ENCODE data around the gene PGAP1. TPM values are rescaled to one million over a fixed set of nuclear protein-coding genes. Genes with fewer than 3 reads are reported as not detected.

Gene PGAP1, protein sequence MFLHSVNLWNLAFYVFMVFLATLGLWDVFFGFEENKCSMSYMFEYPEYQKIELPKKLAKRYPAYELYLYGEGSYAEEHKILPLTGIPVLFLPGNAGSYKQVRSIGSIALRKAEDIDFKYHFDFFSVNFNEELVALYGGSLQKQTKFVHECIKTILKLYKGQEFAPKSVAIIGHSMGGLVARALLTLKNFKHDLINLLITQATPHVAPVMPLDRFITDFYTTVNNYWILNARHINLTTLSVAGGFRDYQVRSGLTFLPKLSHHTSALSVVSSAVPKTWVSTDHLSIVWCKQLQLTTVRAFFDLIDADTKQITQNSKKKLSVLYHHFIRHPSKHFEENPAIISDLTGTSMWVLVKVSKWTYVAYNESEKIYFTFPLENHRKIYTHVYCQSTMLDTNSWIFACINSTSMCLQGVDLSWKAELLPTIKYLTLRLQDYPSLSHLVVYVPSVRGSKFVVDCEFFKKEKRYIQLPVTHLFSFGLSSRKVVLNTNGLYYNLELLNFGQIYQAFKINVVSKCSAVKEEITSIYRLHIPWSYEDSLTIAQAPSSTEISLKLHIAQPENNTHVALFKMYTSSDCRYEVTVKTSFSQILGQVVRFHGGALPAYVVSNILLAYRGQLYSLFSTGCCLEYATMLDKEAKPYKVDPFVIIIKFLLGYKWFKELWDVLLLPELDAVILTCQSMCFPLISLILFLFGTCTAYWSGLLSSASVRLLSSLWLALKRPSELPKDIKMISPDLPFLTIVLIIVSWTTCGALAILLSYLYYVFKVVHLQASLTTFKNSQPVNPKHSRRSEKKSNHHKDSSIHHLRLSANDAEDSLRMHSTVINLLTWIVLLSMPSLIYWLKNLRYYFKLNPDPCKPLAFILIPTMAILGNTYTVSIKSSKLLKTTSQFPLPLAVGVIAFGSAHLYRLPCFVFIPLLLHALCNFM
- 12.0 TPM for total RNA-seq
- long read RNA-seq, full-length matches to known transcripts = 1 of 8 reads
- long read RNA-seq, partial matches to known transcripts = 0 of 8 reads
- long read RNA-seq, other reads (novel, unspliced or antisense) = 7 of 8 reads

DNA sequence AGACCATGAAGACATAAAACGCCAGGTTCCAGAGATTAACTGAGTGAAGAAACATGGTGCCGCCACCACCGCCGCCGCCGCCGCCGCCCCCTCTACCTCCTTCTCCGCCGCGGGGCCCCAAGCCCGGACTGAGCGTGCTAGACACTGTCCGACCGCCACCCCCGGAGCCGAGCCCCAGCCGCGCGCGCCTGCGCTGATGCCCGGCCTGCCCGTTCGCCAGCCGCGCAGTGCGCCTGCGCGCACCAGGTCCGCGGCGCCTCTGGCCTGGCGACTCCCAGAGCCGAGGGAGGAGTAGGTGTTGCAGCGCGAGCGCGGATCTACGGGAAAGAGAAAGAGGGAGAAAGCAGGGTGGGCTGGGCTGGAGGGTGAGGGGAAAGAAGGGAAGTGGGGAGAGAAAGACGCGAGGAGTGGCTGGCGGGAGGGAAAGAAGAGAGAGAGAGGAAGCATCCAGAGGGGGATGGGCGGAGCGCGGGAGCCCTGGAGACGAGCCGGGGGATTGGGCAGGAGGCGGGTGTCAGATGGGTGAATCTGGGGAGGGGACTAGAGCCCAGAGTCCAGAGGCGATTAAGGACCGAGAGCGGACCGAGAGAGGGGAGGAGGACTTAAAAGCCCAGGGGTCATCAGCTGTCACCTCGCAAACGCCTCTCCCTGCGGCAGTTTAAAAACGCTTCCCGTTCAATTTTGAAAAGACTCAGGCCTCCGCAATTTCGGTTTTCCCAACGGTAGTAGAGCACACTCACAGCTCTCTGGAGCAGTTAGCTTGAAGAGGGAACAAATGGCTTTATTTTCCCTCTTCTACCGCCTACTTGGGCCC is at the start of gene PGAP1:
TSS of gene PGAP1 (minus strand) at position 146 of the 814 bp plus-strand sequence. CDS start at position 55, 91 bp downstream.
- ATAC-seq (peak; percentile 99), DNase-seq (peak; percentile 91)
- Histone ChIP-seq H3K36me3 (no peaks in the 10 kb centered on the region), H3K4me3 (peak within 1 kb of the TSS; percentile 79), H3K4me1 (peaks cover 7% of the 10 kb centered on the region), H3K27me3 (ENCODE audit: low read depth) (no peaks in the 10 kb centered on the region), H3K27ac (peak within 1 kb of the TSS; percentile 81), H3K9me3 (no peaks in the 10 kb centered on the region)
- TF ChIP-seq, protein P1, sequence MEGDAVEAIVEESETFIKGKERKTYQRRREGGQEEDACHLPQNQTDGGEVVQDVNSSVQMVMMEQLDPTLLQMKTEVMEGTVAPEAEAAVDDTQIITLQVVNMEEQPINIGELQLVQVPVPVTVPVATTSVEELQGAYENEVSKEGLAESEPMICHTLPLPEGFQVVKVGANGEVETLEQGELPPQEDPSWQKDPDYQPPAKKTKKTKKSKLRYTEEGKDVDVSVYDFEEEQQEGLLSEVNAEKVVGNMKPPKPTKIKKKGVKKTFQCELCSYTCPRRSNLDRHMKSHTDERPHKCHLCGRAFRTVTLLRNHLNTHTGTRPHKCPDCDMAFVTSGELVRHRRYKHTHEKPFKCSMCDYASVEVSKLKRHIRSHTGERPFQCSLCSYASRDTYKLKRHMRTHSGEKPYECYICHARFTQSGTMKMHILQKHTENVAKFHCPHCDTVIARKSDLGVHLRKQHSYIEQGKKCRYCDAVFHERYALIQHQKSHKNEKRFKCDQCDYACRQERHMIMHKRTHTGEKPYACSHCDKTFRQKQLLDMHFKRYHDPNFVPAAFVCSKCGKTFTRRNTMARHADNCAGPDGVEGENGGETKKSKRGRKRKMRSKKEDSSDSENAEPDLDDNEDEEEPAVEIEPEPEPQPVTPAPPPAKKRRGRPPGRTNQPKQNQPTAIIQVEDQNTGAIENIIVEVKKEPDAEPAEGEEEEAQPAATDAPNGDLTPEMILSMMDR (IDR thresholded peaks at IDR 0.05) = no peak
- intact Hi-C loops (cut with DNase I) = no loop called here

DNA sequence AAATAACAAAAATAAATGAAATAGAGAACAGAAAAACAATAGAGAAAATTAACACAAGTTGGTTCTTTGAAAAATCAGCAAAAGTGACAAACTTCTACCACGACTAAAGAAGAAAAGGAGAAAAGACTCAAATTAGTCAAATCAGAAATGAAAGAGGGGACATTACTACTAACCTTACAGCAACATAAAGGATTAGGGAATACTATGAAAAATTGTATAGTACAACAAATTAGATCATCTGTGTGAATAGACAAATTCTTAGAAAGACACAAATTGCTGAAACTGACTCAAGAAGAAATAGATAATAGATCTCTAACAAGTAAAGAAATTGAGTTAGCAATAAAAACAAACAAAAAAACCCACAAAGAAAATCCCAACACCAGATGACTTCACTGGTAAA is 48.5 kb upstream of the PGAP1 start:
- intact Hi-C loops (cut with DNase I) = no loop called here
- H3K4me1 ChIP-seq = no peaks in the 10 kb centered on the region
- H3K9me3 ChIP-seq = no peaks in the 10 kb centered on the region
- DNase-seq (no peak), ATAC-seq (no peak)
- H3K27ac ChIP-seq = no peak overlapping the region
- no peaks in the 10 kb centered on the region for H3K36me3 ChIP-seq
- no peaks in the 10 kb centered on the region for H3K27me3 ChIP-seq (ENCODE audit: low read depth)
- TF ChIP-seq, protein P1 (IDR thresholded peaks at IDR 0.05) = no peak
- H3K4me3 ChIP-seq = no peak overlapping the region

DNA sequence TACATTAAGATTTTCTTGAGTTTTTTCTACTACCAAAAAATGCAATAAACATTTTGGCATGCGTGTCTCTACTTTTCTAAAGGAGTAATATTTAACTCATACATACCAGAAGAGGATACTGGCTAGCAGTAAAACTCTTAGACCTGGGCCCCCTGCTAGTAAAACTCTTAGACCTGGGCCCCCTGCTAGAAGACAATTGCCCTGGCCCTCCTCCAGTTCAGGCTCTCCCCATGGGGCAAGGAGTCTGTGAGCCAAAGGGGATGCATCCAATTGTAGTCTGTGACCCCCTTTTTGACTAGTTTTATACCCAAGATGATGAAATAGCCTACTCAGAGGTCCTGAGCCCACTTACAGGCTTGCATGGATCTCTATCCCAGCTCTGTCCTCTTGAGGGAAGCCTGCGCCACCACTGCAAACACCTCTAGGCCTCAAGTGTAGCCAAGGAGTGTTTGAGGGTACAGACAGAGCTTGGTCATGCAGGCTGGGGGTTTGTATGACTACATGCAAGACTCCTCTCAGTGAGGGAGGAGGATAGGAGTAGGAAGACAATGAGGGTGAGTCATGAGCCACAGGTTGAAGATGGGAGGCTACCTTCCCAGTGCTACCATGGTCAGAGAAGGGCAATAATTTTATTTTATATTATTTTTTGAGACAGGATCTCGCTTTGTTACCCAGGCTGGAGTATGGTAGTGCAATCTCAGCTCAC is 45.2 kb upstream of the PGAP1 start:
- Histone ChIP-seq H3K9me3 (no peaks in the 10 kb centered on the region), H3K27ac (no peak overlapping the region), H3K4me3 (no peak overlapping the region), H3K27me3 (ENCODE audit: low read depth) (no peaks in the 10 kb centered on the region), H3K36me3 (no peaks in the 10 kb centered on the region), H3K4me1 (no peaks in the 10 kb centered on the region)
- no peak for DNase-seq
- TF ChIP-seq, protein P1 (IDR thresholded peaks at IDR 0.05) = no peak
- intact Hi-C loops (cut with DNase I) = no loop called here
- ATAC-seq = no peak

DNA sequence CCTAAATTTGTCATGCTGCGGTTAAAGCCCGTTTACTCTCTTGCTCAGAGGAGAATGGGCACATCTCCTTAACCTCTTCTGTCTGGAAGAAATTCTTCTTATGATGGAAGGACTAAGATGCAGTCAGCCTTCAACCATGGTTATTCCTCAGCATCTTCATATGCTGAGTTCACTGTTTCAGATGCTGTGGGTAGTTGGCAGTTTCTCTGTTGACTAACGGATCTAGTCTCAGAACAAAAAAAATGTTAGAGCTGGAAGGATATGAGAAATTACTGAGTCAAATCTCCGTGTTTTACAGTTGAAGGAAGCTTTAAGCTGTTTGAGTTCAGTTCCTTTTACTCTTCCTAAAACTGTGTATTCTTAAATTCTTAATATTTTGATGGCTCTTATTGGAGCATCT is 43.6 kb upstream of the PGAP1 start:
- Histone ChIP-seq H3K27ac (no peak overlapping the region), H3K4me1 (no peaks in the 10 kb centered on the region), H3K27me3 (ENCODE audit: low read depth) (no peaks in the 10 kb centered on the region), H3K36me3 (no peaks in the 10 kb centered on the region), H3K4me3 (no peak overlapping the region), H3K9me3 (no peaks in the 10 kb centered on the region)
- TF ChIP-seq, protein P1 (IDR thresholded peaks at IDR 0.05) = no peak
- ATAC-seq (no peak), DNase-seq (no peak)
- intact Hi-C loops (cut with DNase I) = no loop called here

Measured in lower lobe of right lung (tissue), 2 donors.